GM18873 (cell line): ENCODE data around the gene ABCC4.
"Not testable (repeated sequence)": the region's sequence is repeated elsewhere in the genome, so short reads cannot be mapped to it uniquely, and the experiment has no call there.

Experiments
- ATAC-seq: cut with Tn5 transposase; IDR thresholded peaks from one replicate; pipeline ENCODE4 v1.9.1; 2021; ENCODE audit warnings: mild to moderate bottlenecking, moderate library complexity, moderate number of reproducible peaks; ENCODE audit not compliant: unreplicated experiment, low FRiP score

The ABCC4 gene

DNA sequence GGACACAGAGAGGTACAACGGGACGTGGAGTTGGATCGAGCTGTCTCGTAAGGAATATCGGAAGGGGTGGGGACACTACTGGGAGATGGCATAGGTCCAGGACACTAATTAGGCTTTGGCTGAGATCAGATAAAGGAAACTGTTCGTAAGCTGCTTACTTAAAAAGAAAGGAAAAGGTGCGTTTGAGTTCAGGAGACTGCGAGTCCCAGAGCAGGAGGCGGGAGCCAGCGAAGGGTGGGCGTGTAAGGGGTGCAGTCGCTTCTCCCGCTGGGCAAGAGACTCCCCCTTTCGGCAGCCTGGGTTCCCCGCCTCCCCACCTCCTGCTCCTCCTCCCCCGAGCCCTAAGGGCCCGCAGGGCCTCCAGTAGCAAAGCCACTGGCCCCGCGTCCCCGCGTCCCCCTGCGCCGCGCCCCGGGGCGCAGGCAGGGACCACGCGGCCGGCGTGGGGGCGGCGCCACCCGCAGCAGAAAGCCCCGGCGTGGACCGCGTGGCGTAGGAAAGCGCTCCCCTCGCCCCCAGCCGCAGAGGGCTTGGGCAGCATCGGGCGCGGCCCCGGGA lies 547 bp downstream of the ABCC4 start:
- peak; percentile 30 for ATAC-seq

GRCh38 chr13:95298971-95299621 lies 2.2 kb downstream of the ABCC4 start:
- ATAC-seq: no peak

- ATAC-seq: no peak
Measured at GRCh38 chr13:95298169-95298965, 2.9 kb downstream of the ABCC4 start.

DNA sequence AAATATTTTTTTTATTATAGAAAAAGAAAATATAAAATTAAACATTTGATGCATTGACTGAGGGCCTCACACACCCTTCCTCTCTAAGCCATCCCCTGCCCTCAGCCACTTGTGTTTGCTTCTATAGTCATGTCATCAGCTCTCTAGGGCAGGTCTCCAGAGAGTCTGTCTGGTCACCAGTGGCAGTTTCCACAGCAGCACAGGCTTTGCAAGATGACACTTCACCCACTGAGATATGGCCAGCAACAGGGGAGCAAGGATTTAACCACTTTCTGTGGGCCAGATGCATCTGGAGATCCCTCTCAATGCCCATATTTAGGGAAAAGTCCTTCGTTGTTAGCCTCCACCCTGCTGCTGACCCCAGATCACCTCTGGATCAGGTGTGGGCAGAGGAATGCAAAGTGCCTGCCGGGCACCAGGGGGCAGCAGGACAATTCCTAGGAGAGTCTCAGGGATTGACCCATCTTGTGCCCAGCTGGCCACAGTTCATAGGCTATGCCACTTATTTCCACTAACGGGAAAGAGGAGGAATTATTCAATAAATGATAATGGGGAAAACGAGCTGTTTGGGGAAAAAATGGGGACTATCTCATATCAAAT lies 4.8 kb downstream of the ABCC4 start:
- ATAC-seq: no peak

DNA sequence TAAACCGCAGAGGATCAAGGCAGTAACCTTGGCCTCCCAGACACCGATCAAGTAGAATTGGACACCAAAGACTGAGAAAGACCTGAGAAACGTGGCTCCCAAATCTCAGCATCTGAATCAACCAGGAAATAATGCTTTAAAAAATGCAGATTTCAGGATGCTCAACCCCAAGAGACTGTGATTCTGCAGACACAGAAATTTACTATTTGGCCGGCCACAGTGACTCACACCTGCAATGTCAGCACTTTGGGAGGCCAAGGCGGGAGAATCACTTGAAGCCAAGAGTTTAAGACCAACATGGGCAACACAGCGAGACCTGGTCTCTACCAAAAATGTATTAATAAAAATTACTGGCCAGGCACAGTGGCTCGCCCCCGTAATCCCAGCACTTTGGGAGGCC lies 6.2 kb downstream of the ABCC4 start:
- no peak for ATAC-seq

- ATAC-seq: no peak
Measured at GRCh38 chr13:95292622-95293021, 8.6 kb downstream of the ABCC4 start.

GRCh38 chr13:95289901-95290300 lies 11.3 kb downstream of the ABCC4 start:
- ATAC-seq: not testable (repeated sequence)

- no peak for ATAC-seq
Measured at GRCh38 chr13:95289020-95289444, 12.2 kb downstream of the ABCC4 start.

- ATAC-seq: no peak
Measured at GRCh38 chr13:95284436-95284835, 16.8 kb downstream of the ABCC4 start.

DNA sequence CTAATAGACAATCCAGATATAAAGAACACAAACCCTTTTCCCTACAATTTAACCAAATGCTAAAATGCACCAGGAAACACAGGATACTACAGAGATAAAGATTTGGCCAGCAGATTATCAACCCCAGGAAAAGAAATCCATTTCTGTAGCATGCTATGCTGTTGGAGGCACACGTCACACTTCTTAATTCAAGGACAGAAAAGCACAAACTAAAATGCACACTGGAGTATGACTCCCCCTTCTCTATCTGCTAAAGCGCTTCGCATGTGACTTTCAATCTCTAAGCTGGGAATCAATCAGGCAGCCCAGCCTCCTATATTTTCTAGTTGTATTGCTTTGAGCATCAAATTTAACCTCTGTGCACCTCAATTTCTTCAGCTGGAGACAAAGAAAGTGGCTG lies 22.2 kb downstream of the ABCC4 start:
- no peak for ATAC-seq

DNA sequence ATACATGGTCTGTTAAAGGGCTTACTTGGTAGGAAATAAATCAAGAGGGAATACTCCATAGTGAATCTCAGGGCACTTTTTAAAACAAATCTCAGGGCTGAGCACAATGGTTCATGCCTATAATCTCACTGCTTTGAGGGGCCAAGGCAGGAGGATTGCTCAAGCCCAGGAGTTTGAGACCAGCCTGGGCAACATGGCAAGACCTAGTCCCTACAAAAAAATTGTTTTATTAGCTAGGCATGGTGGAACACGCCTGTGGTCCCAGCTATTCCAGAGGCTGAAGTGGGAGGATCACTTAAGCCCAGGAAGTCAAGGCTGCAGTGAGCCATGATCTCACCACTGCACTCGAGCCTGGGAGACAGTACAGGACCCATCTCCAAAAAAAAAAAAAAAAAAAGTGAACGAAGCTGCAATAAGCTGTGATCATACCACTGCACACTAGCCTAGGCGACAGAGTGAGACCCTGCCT lies 25.2 kb downstream of the ABCC4 start:
- ATAC-seq: no peak

DNA sequence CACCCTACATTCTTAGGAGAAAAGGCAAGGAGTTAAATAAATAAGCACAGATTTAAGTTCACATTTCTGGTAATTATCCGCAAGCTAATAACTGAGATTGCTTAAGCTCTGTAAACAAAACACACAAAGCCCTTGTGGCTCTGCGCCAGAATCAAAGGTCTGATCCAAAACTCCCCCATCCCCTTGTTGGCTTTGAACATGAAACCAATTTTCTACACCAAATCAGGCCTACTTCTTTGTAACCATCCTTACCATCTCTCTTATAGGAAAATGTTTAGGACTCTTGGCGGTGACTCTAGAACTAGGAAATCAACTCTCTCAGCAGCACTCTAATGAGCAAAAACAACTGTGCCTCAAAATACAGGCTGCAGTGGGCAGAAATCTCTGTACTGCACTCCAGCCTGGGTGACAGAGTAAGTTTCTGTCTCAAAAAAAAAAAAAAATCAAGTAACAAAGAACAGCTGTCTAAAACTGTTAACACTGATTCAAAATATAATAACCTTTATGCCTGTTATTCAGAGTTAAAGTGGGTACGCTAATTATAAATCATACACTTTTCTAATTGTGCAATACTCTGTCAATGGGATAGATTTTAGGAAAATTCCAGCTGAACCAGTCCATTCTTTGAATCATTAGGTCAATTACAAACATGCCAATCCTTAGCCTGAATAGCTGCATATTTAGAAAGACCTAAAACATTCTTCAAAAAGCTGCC lies 25.8 kb downstream of the ABCC4 start:
- ATAC-seq: no peak

DNA sequence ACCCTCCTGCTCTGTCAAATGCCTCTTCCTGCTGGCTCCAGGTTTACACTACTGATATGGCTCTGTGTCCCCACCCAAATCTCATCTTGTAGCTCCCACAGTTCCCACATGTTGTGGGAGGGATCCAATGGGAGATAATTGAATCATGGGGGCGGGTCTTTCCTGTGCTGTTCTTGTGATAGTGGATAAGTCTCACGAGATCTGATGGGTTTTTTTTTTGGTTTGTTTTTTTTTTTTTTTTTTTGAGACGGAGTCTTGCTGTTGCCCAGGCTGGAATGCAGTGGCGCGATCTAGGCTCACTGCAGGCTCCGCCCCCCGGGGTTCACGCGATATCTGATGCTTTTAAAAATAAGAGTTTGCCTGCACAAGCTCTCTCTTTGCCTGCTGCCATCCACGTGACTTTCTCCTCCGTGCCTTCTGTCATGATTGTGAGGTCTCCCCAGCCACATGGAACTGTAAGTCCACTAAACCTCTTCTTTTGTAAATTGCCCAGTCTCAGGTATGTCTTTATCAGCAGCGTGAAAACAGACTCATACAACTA lies 27.6 kb downstream of the ABCC4 start:
- not testable (repeated sequence) for ATAC-seq

DNA sequence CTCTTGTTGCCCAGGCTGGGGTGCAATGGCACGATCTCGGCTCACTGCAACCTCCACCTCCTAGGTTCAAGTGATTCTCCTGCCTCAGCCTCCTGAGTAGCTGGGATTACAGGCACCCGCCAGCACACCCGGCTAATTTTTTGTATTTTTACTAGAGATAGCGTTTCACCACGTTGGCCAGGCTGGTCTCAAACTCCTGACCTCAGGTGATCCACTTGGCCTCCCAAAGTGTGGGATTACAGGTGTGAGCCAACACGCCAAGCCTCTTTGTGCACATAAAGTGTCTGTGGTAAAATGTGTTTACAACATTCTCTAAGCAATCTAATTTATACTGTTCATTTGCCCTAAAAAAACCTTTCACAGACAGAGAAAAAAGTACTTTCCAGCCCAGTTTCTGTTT lies 29.2 kb downstream of the ABCC4 start:
- ATAC-seq: not testable (repeated sequence)

- no peak for ATAC-seq
Measured at GRCh38 chr13:95269756-95270155, 31.5 kb downstream of the ABCC4 start.

GRCh38 chr13:95268343-95269065 lies 32.7 kb downstream of the ABCC4 start:
- ATAC-seq: not testable (repeated sequence)

GRCh38 chr13:95267662-95268342 lies 33.4 kb downstream of the ABCC4 start:
- no peak for ATAC-seq

GRCh38 chr13:95264225-95264624 lies 37.0 kb downstream of the ABCC4 start:
- no peak for ATAC-seq

DNA sequence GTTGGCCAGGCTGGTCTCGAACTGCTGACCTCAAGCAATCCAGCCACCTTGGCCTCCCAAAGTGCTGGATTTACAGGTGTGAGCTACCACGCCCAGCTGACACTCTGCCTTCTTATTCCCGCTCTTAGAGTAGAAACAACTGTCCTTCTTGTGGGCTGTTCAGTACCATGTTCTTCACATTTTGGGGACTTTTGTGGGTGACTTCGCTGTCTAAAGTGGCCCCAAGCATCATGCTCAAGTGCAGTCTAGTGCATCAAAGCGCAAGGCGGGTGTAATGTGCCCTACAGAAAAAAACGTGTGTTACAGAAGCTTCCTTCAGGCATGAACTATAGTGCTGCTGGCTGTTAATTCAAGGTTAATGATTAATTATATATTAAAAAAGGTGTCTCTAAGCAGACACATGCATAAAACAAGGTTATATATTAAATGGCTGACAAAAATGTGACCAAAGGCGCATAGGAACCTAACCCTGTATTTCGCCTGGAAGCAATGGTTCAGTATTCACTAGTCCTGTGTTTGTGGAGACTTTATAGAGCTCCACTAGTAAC lies 38.3 kb downstream of the ABCC4 start:
- no peak for ATAC-seq
